Astrocyte (in vitro differentiated cells and primary cell): ENCODE measurements around the gene IFI44. TPM values are rescaled to one million over a fixed set of nuclear protein-coding genes. Genes with fewer than 3 reads are reported as not detected.
A peak's percentile ranks its signal among the peaks of the same experiment; 100 is the strongest.

Source experiments
- DNase-seq: peaks from one replicate; pipeline ENCODE4 v3.0.0-alpha.2; 2010; ENCODE audit warnings: low read depth
- FAIRE-seq: peaks from 2 replicates; lab custom pipeline; 2011; peaks lifted over from hg19 to GRCh38; lab: Jason Lieb, UNC
- H2AFZ ChIP-seq: 2 replicates; pipeline ENCODE4 v1.6.0; 2012; ENCODE audit warnings: low read depth, low read length, inconsistent platforms
- H3K27ac ChIP-seq: 2 replicates; pipeline ENCODE4 v1.5.1; 2011; ENCODE audit warnings: low read depth, low read length, inconsistent platforms
- H3K27me3 ChIP-seq: 2 replicates; pipeline ENCODE4 v1.6.0; 2011; ENCODE audit warnings: low read length, inconsistent platforms; ENCODE audit not compliant: insufficient read depth
- H3K36me3 ChIP-seq: 2 replicates; pipeline ENCODE4 v1.5.1; 2011; ENCODE audit warnings: low read length, inconsistent platforms; ENCODE audit not compliant: insufficient read depth
- H3K4me1 ChIP-seq: 2 replicates; pipeline ENCODE4 v1.5.1; 2011; ENCODE audit warnings: low read length, inconsistent platforms; ENCODE audit not compliant: insufficient read depth
- H3K4me2 ChIP-seq: 2 replicates; pipeline ENCODE4 v1.6.0; 2012; ENCODE audit warnings: low read length, inconsistent platforms
- H3K4me3 ChIP-seq: 2 replicates; pipeline ENCODE4 v1.5.1; 2011; ENCODE audit warnings: low read depth, mild to moderate bottlenecking, low read length, inconsistent platforms; ENCODE audit not compliant: insufficient read depth
- H3K79me2 ChIP-seq: 2 replicates; pipeline ENCODE4 v1.6.0; 2012; ENCODE audit warnings: mild to moderate bottlenecking, low read length, inconsistent platforms; ENCODE audit not compliant: insufficient read depth
- H3K9ac ChIP-seq: 2 replicates; pipeline ENCODE4 v1.6.0; 2012; ENCODE audit warnings: mild to moderate bottlenecking, low read length, inconsistent platforms
- H3K9me3 ChIP-seq: 2 replicates; pipeline ENCODE4 v1.5.1; 2012; ENCODE audit warnings: low read depth, mild to moderate bottlenecking, low read length, inconsistent platforms; ENCODE audit not compliant: insufficient read depth
- H4K20me1 ChIP-seq: 2 replicates; pipeline ENCODE4 v1.6.0; 2012; ENCODE audit warnings: low read length, inconsistent platforms; ENCODE audit not compliant: insufficient read depth
- H3K27ac Mint-ChIP-seq: one replicate; pipeline ENCODE4 v1.8.0; 2021; ENCODE audit warnings: mild to moderate bottlenecking, mixed read lengths; ENCODE audit not compliant: unreplicated experiment
- H3K27me3 Mint-ChIP-seq: one replicate; pipeline ENCODE4 v1.8.0; 2021; ENCODE audit warnings: low read depth, mixed read lengths; ENCODE audit not compliant: unreplicated experiment
- H3K36me3 Mint-ChIP-seq: one replicate; pipeline ENCODE4 v1.8.0; 2021; ENCODE audit warnings: low read depth, mixed read lengths; ENCODE audit not compliant: unreplicated experiment
- H3K4me1 Mint-ChIP-seq: one replicate; pipeline ENCODE4 v1.8.0; 2021; ENCODE audit warnings: low read depth, mixed read lengths; ENCODE audit not compliant: unreplicated experiment
- H3K4me3 Mint-ChIP-seq: one replicate; pipeline ENCODE4 v1.8.0; 2021; ENCODE audit warnings: mild to moderate bottlenecking, moderate library complexity, mixed read lengths; ENCODE audit not compliant: unreplicated experiment
- H3K9me3 Mint-ChIP-seq: one replicate; pipeline ENCODE4 v1.8.0; 2021; ENCODE audit warnings: mild to moderate bottlenecking, mixed read lengths; ENCODE audit not compliant: unreplicated experiment
- CTCF ChIP-seq: IDR thresholded peaks from 2 replicates; pipeline ENCODE4 v1.5.1; 2011; ENCODE audit warnings: low read depth, mild to moderate bottlenecking, inconsistent platforms, low read length, moderate library complexity; ENCODE audit not compliant: insufficient read depth
- EZH2 ChIP-seq: IDR thresholded peaks from 2 replicates; pipeline ENCODE4 v1.6.1; 2012; ENCODE audit warnings: mild to moderate bottlenecking, low read length, inconsistent platforms; ENCODE audit not compliant: insufficient read depth
- total RNA-seq: library from RNA; stranded (reverse); gene quantifications from 2 replicates; pipeline ENCODE4 v1.2.1, GENCODE V29; 2021

Gene IFI44
- total RNA-seq, 1 donor from 2014 or later, result 144 TPM

- peaks cover 21% of the 10 kb centered on the region for H3K36me3 Mint-ChIP-seq
- no peak for FAIRE-seq
Measured at GRCh38 chr1:78622548-78622947, 27.1 kb upstream of the IFI44 start.

GRCh38 chr1:78624035-78624434, 25.6 kb upstream of the IFI44 start:
- H3K9me3 ChIP-seq, result no peaks in the 10 kb centered on the region
- no peaks in the 10 kb centered on the region for H3K27me3 Mint-ChIP-seq
- H3K9me3 Mint-ChIP-seq, result no peaks in the 10 kb centered on the region
- FAIRE-seq (no peak), DNase-seq (no peak)
- peaks cover 24% of the 10 kb centered on the region for H3K4me1 Mint-ChIP-seq
- no peaks in the 10 kb centered on the region for H4K20me1 ChIP-seq
- H3K27me3 ChIP-seq, result no peaks in the 10 kb centered on the region
- TF ChIP-seq CTCF (no peak), EZH2 (no peak)
- peaks cover 27% of the 10 kb centered on the region for H3K36me3 Mint-ChIP-seq
- H3K36me3 ChIP-seq, result no peaks in the 10 kb centered on the region
- no peak overlapping the region for H3K4me2 ChIP-seq
- peak overlapping the region; percentile 93 for H3K4me3 Mint-ChIP-seq
- no peaks in the 10 kb centered on the region for H3K79me2 ChIP-seq
- H3K4me1 ChIP-seq, result peaks cover 14% of the 10 kb centered on the region
- peak overlapping the region; percentile 10 for H3K27ac Mint-ChIP-seq
- H3K27ac ChIP-seq, result no peak overlapping the region
- no peak overlapping the region for H3K9ac ChIP-seq
- H2AFZ ChIP-seq, result no peak overlapping the region
- no peak overlapping the region for H3K4me3 ChIP-seq

More at GRCh38 chr1:78622548-78622947, 27.1 kb upstream of the IFI44 start:
- Histone ChIP-seq H3K27ac (no peak overlapping the region), H3K4me1 (peaks cover 14% of the 10 kb centered on the region), H3K79me2 (no peaks in the 10 kb centered on the region), H3K36me3 (no peaks in the 10 kb centered on the region), H3K9me3 (no peaks in the 10 kb centered on the region), H2AFZ (no peak overlapping the region), H3K4me2 (no peak overlapping the region), H3K4me3 (no peak overlapping the region), H4K20me1 (no peaks in the 10 kb centered on the region), H3K9ac (no peak overlapping the region), H3K27me3 (no peaks in the 10 kb centered on the region)
- H3K27me3 Mint-ChIP-seq, result no peaks in the 10 kb centered on the region
- no peak overlapping the region for H3K27ac Mint-ChIP-seq
- DNase-seq, result no peak
- no peak for TF ChIP-seq CTCF
- no peak for TF ChIP-seq EZH2
- peaks cover 30% of the 10 kb centered on the region for H3K4me1 Mint-ChIP-seq
- peak overlapping the region; percentile 93 for H3K4me3 Mint-ChIP-seq
- H3K9me3 Mint-ChIP-seq, result no peaks in the 10 kb centered on the region

- DNase-seq (peak; percentile 11), FAIRE-seq (no peak)
- Mint-ChIP-seq H3K27me3 (no peaks in the 10 kb centered on the region), H3K9me3 (no peaks in the 10 kb centered on the region), H3K4me1 (peaks cover 14% of the 10 kb centered on the region), H3K27ac (no peak overlapping the region), H3K36me3 (peaks cover 24% of the 10 kb centered on the region), H3K4me3 (peak overlapping the region; percentile 79)
- Histone ChIP-seq H3K4me3 (no peak overlapping the region), H3K4me1 (no peaks in the 10 kb centered on the region), H3K79me2 (no peaks in the 10 kb centered on the region), H2AFZ (no peak overlapping the region), H3K9me3 (no peaks in the 10 kb centered on the region), H3K27me3 (no peaks in the 10 kb centered on the region), H3K4me2 (no peak overlapping the region), H3K36me3 (no peaks in the 10 kb centered on the region), H4K20me1 (no peaks in the 10 kb centered on the region), H3K27ac (no peak overlapping the region), H3K9ac (no peak overlapping the region)
- TF ChIP-seq CTCF (no peak), EZH2 (no peak)
Measured at GRCh38 chr1:78627321-78627720, 22.3 kb upstream of the IFI44 start.
